Measurements from ENCODE around the gene MPZ. TPM values are rescaled to one million over a fixed set of nuclear protein-coding genes. Genes with fewer than 3 reads are reported as not detected.
A peak's percentile ranks its signal among the peaks of the same experiment; 100 is the strongest.

Gene MPZ
- total RNA-seq, 1 donor from 2014 or later, result 2.5 TPM

- peak; percentile 100 for ATAC-seq
- peak within 1 kb of the TSS; percentile 96 for H3K27ac ChIP-seq
- peak; percentile 95 for DNase-seq
- H3K4me3 ChIP-seq, result peak within 1 kb of the TSS; percentile 96
- no peak for TF ChIP-seq CTCF (IDR thresholded peaks at IDR 0.05)
- peaks cover 6% of the 10 kb centered on the region for H3K36me3 ChIP-seq
- peaks cover 16% of the 10 kb centered on the region for H3K4me1 ChIP-seq
- intact Hi-C loops (cut with DNase I), result no loop called here
- no peaks in the 10 kb centered on the region for H3K27me3 ChIP-seq
- no peaks in the 10 kb centered on the region for H3K9me3 ChIP-seq
Observed at GRCh38 chr1:161314201-161314981, 4.6 kb upstream of the MPZ start, which contains the start of gene SDHC. Gene SDHC, plus strand, starts transcription at chr1:161314381. Its CDS starts 25 bp downstream, at chr1:161314406.

GRCh38 chr1:161313554-161314200, 3.9 kb upstream of the MPZ start:
- Histone ChIP-seq H3K9me3 (no peaks in the 10 kb centered on the region), H3K27ac (peak overlapping the region; percentile 96), H3K4me3 (peak overlapping the region; percentile 96), H3K4me1 (peaks cover 16% of the 10 kb centered on the region), H3K36me3 (peaks cover 3% of the 10 kb centered on the region), H3K27me3 (no peaks in the 10 kb centered on the region)
- TF ChIP-seq CTCF (IDR thresholded peaks at IDR 0.05), result no peak
- ATAC-seq (peak; percentile 4), DNase-seq (no peak)
- intact Hi-C loops (cut with DNase I), result no loop called here

- DNase-seq, result no peak
- no peak overlapping the region for H3K4me3 ChIP-seq
- intact Hi-C loops (cut with DNase I), result no loop called here
- no peak for ATAC-seq
- TF ChIP-seq CTCF (IDR thresholded peaks at IDR 0.05), result no peak
- no peaks in the 10 kb centered on the region for H3K9me3 ChIP-seq
- H3K4me1 ChIP-seq, result peaks cover 17% of the 10 kb centered on the region
- H3K27ac ChIP-seq, result no peak overlapping the region
- no peaks in the 10 kb centered on the region for H3K27me3 ChIP-seq
- no peaks in the 10 kb centered on the region for H3K36me3 ChIP-seq
Observed at GRCh38 chr1:161311595-161312181, 1.9 kb upstream of the MPZ start.

- Histone ChIP-seq H3K27ac (no peak overlapping the region), H3K4me3 (no peak overlapping the region), H3K9me3 (no peaks in the 10 kb centered on the region), H3K36me3 (no peaks in the 10 kb centered on the region), H3K27me3 (no peaks in the 10 kb centered on the region), H3K4me1 (peaks cover 23% of the 10 kb centered on the region)
- ATAC-seq (no peak), DNase-seq (no peak)
- intact Hi-C loops (cut with DNase I), result no loop called here
- TF ChIP-seq CTCF (IDR thresholded peaks at IDR 0.05), result no peak
Observed at GRCh38 chr1:161307892-161308638, 1.7 kb downstream of the MPZ start.

GRCh38 chr1:161307230-161307768, 2.5 kb downstream of the MPZ start:
- TF ChIP-seq CTCF (IDR thresholded peaks at IDR 0.05), result no peak
- intact Hi-C loops (cut with DNase I), result no loop called here
- Histone ChIP-seq H3K27ac (peak overlapping the region; percentile 81), H3K4me1 (peaks cover 23% of the 10 kb centered on the region), H3K9me3 (no peaks in the 10 kb centered on the region), H3K4me3 (no peak overlapping the region), H3K27me3 (no peaks in the 10 kb centered on the region), H3K36me3 (no peaks in the 10 kb centered on the region)
- no peak for ATAC-seq
- no peak for DNase-seq

Measured in upper lobe of right lung (tissue), 1 donor.